HEK293 (cell line): ENCODE results near the gene NEK9.
A peak's percentile ranks its signal among the peaks of the same experiment; 100 is the strongest.

ENCODE experiments used
- GLI4 ChIP-seq: fragments of 450-650 bp; formaldehyde crosslinking; IDR thresholded peaks from 2 replicates; pipeline ENCODE4 v1.5.1; 2016; ENCODE audit warnings: missing biosample characterization, missing genetic modification characterization
- HOXD13 ChIP-seq: sonication (generic); formaldehyde crosslinking; IDR thresholded peaks from 2 replicates; pipeline ENCODE4 v1.8.0; 2022; ENCODE audit warnings: missing genetic modification reagents, borderline replicate concordance
- KLF16 ChIP-seq: fragments of 450-650 bp; formaldehyde crosslinking; IDR thresholded peaks from 2 replicates; pipeline ENCODE4 v1.5.1; 2017; ENCODE audit warnings: missing biosample characterization, missing genetic modification characterization
- MZF1 ChIP-seq: fragments of 450-650 bp; formaldehyde crosslinking; IDR thresholded peaks from 2 replicates; pipeline ENCODE4 v1.5.1; 2017; ENCODE audit warnings: missing biosample characterization, missing genetic modification characterization, borderline replicate concordance
- YY2 ChIP-seq: fragments of 450-650 bp; formaldehyde crosslinking; IDR thresholded peaks from 2 replicates; pipeline ENCODE4 v1.5.1; 2016; ENCODE audit warnings: missing biosample characterization, missing genetic modification characterization
- ZEB2 ChIP-seq: fragments of 450-650 bp; formaldehyde crosslinking; IDR thresholded peaks from 2 replicates; pipeline ENCODE4 v1.5.1; 2016; ENCODE audit warnings: missing biosample characterization, missing genetic modification characterization
- ZNF169 ChIP-seq: fragments of 450-650 bp; formaldehyde crosslinking; IDR thresholded peaks from 2 replicates; pipeline ENCODE4 v1.5.1; 2016; ENCODE audit warnings: missing biosample characterization, missing genetic modification characterization
- ZNF202 ChIP-seq: fragments of 450-650 bp; formaldehyde crosslinking; IDR thresholded peaks from 2 replicates; pipeline ENCODE4 v1.5.1; 2016; ENCODE audit warnings: missing biosample characterization, missing genetic modification characterization, borderline replicate concordance
- ZNF214 ChIP-seq: fragments of 450-650 bp; formaldehyde crosslinking; IDR thresholded peaks from 2 replicates; pipeline ENCODE4 v1.5.1; 2017; ENCODE audit warnings: missing biosample characterization, mild to moderate bottlenecking, missing genetic modification characterization, borderline replicate concordance
- ZNF48 ChIP-seq: fragments of 450-650 bp; formaldehyde crosslinking; IDR thresholded peaks from 2 replicates; pipeline ENCODE4 v1.5.1; 2016; ENCODE audit warnings: missing biosample characterization, missing genetic modification characterization
- ZNF529 ChIP-seq: fragments of 450-650 bp; formaldehyde crosslinking; IDR thresholded peaks from 2 replicates; pipeline ENCODE4 v1.5.1; 2017; ENCODE audit warnings: missing genetic modification characterization, missing biosample characterization; ENCODE audit not compliant: insufficient replicate concordance
- ZNF530 ChIP-seq: fragments of 450-650 bp; formaldehyde crosslinking; IDR thresholded peaks from 2 replicates; pipeline ENCODE4 v1.5.1; 2016; ENCODE audit warnings: low read depth, missing biosample characterization, missing genetic modification characterization
- ZNF558 ChIP-seq: fragments of 450-650 bp; formaldehyde crosslinking; IDR thresholded peaks from 2 replicates; pipeline ENCODE4 v1.5.1; 2016; ENCODE audit warnings: missing biosample characterization, missing genetic modification characterization
- ZNF658 ChIP-seq: fragments of 450-650 bp; formaldehyde crosslinking; IDR thresholded peaks from 2 replicates; pipeline ENCODE4; 2016; ENCODE audit warnings: missing biosample characterization, missing genetic modification characterization
- ZNF768 ChIP-seq: fragments of 450-650 bp; formaldehyde crosslinking; IDR thresholded peaks from 2 replicates; pipeline ENCODE4 v1.5.1; 2018; ENCODE audit warnings: missing biosample characterization, mild to moderate bottlenecking, missing genetic modification characterization
- ZNF785 ChIP-seq: fragments of 450-650 bp; formaldehyde crosslinking; IDR thresholded peaks from 2 replicates; pipeline ENCODE4 v1.5.1; 2016; ENCODE audit warnings: missing biosample characterization, missing genetic modification characterization
- ZSCAN16 ChIP-seq: fragments of 450-650 bp; formaldehyde crosslinking; IDR thresholded peaks from 2 replicates; pipeline ENCODE4 v1.5.1; 2016; ENCODE audit warnings: missing biosample characterization, missing genetic modification characterization
- TF ChIP-seq, protein P1 (sequence below): fragments of 450-650 bp; formaldehyde crosslinking; IDR thresholded peaks from 2 replicates; pipeline ENCODE4 v1.5.1; 2016; ENCODE audit warnings: missing biosample characterization, missing genetic modification characterization
- TF ChIP-seq, protein P2 (sequence below): fragments of 450-650 bp; formaldehyde crosslinking; IDR thresholded peaks from 2 replicates; pipeline ENCODE4 v1.5.1; 2016; ENCODE audit warnings: missing biosample characterization, missing genetic modification characterization, borderline replicate concordance
- TF ChIP-seq, protein P3 (sequence below): fragments of 450-650 bp; formaldehyde crosslinking; IDR thresholded peaks from 2 replicates; pipeline ENCODE4; 2016; ENCODE audit warnings: missing biosample characterization, missing genetic modification characterization
- TF ChIP-seq, protein P4 (sequence below): fragments of 450-650 bp; formaldehyde crosslinking; IDR thresholded peaks from 2 replicates; pipeline ENCODE4 v1.5.1; 2017; ENCODE audit warnings: missing biosample characterization, missing genetic modification characterization
- TF ChIP-seq, protein P5 (sequence below): fragments of 450-650 bp; formaldehyde crosslinking; IDR thresholded peaks from 2 replicates; pipeline ENCODE4 v1.5.1; 2017; ENCODE audit warnings: missing biosample characterization, missing genetic modification characterization
- TF ChIP-seq, protein P6 (sequence below): fragments of 450-650 bp; formaldehyde crosslinking; IDR thresholded peaks from 2 replicates; pipeline ENCODE4 v1.5.1; 2016; ENCODE audit warnings: missing biosample characterization, missing genetic modification characterization
- TF ChIP-seq, protein P7 (sequence below): fragments of 450-650 bp; formaldehyde crosslinking; conservative IDR thresholded peaks from 2 replicates; pipeline ENCODE4 v1.5.1; 2016; ENCODE audit warnings: low read depth, missing biosample characterization, missing genetic modification characterization

The NEK9 gene

DNA sequence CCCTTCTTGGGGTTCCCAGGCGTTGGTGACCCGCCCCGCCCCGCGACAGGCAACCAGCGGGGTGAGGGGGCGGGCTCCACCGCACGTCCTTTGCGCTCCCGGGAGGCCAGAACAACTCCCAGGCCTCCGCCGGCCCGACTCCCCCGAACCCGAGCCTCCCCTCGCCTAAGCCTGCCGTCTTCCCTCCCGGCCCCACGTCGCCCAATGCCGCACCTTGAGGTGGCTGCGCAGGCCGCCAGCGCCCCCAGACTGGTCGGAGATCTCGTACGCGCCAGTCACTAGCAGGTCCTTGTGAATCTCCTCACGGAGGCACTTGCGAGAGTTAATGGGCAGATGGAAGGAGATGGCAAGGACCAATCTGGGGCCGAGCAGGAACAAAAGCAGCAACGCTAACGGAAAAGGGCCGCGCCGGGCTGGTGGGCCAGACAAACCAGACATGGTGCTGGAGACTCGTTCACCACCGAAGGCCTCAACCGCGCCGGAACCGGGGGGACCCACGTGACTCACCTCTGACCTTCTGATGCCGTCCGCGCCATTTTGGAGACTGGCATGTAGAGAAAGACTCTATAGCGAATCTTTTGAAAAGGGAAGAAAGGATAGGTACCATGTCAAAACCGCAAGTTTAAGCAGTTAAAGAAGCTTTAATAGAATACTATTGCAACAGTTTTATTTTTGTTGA lies 49.4 kb upstream of the NEK9 start, which contains the start of gene TMED10 (continued):
- TF ChIP-seq ZEB2 (tag by site-specific recombination) (peak; percentile 79; the same call in 1 of the 2 replicates), ZNF48 (tag by site-specific recombination) (no peak), KLF16 (tag by site-specific recombination) (peak; percentile 62), ZNF558 (tag by site-specific recombination) (no peak), ZNF202 (tag by site-specific recombination) (no peak), ZNF658 (tag by site-specific recombination) (no peak), ZNF529 (tag by site-specific recombination) (no peak), ZNF169 (no peak), ZSCAN16 (tag by site-specific recombination) (no peak), ZNF768 (no peak), ZNF214 (tag by site-specific recombination) (no peak), GLI4 (tag by site-specific recombination) (no peak), ZNF530 (no peak), HOXD13 (CRISPR knock-in tag) (0 out of 2 replicates have a peak, but pooled peaks have one; percentile 25), YY2 (tag by site-specific recombination) (peak; percentile 79), MZF1 (tag by site-specific recombination) (no peak), ZNF785 (tag by site-specific recombination) (no peak)
- TF ChIP-seq, protein P1, sequence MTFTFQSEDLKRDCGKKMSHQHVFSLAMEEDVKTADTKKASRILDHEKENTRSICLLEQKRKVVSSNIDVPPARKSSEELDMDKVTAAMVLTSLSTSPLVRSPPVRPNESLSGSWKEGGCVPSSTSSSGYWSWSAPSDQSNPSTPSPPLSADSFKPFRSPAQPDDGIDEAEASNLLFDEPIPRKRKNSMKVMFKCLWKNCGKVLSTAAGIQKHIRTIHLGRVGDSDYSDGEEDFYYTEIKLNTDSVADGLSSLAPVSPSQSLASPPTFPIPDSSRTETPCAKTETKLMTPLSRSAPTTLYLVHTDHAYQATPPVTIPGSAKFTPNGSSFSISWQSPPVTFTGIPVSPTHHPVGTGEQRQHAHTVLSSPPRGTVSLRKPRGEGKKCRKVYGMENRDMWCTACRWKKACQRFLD (tag by site-specific recombination) = no peak
- TF ChIP-seq, protein P2, sequence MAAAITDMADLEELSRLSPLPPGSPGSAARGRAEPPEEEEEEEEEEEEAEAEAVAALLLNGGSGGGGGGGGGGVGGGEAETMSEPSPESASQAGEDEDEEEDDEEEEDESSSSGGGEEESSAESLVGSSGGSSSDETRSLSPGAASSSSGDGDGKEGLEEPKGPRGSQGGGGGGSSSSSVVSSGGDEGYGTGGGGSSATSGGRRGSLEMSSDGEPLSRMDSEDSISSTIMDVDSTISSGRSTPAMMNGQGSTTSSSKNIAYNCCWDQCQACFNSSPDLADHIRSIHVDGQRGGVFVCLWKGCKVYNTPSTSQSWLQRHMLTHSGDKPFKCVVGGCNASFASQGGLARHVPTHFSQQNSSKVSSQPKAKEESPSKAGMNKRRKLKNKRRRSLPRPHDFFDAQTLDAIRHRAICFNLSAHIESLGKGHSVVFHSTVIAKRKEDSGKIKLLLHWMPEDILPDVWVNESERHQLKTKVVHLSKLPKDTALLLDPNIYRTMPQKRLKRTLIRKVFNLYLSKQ (tag by site-specific recombination) = no peak
- TF ChIP-seq, protein P3, sequence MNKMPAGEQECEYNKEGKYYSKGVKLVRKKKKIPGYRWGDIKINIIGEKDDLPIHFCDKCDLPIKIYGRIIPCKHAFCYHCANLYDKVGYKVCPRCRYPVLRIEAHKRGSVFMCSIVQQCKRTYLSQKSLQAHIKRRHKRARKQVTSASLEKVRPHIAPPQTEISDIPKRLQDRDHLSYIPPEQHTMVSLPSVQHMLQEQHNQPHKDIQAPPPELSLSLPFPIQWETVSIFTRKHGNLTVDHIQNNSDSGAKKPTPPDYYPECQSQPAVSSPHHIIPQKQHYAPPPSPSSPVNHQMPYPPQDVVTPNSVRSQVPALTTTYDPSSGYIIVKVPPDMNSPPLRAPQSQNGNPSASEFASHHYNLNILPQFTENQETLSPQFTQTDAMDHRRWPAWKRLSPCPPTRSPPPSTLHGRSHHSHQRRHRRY (tag by site-specific recombination) = no peak
- TF ChIP-seq, protein P4, sequence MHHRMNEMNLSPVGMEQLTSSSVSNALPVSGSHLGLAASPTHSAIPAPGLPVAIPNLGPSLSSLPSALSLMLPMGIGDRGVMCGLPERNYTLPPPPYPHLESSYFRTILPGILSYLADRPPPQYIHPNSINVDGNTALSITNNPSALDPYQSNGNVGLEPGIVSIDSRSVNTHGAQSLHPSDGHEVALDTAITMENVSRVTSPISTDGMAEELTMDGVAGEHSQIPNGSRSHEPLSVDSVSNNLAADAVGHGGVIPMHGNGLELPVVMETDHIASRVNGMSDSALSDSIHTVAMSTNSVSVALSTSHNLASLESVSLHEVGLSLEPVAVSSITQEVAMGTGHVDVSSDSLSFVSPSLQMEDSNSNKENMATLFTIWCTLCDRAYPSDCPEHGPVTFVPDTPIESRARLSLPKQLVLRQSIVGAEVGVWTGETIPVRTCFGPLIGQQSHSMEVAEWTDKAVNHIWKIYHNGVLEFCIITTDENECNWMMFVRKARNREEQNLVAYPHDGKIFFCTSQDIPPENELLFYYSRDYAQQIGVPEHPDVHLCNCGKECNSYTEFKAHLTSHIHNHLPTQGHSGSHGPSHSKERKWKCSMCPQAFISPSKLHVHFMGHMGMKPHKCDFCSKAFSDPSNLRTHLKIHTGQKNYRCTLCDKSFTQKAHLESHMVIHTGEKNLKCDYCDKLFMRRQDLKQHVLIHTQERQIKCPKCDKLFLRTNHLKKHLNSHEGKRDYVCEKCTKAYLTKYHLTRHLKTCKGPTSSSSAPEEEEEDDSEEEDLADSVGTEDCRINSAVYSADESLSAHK = no peak
- TF ChIP-seq, protein P5, sequence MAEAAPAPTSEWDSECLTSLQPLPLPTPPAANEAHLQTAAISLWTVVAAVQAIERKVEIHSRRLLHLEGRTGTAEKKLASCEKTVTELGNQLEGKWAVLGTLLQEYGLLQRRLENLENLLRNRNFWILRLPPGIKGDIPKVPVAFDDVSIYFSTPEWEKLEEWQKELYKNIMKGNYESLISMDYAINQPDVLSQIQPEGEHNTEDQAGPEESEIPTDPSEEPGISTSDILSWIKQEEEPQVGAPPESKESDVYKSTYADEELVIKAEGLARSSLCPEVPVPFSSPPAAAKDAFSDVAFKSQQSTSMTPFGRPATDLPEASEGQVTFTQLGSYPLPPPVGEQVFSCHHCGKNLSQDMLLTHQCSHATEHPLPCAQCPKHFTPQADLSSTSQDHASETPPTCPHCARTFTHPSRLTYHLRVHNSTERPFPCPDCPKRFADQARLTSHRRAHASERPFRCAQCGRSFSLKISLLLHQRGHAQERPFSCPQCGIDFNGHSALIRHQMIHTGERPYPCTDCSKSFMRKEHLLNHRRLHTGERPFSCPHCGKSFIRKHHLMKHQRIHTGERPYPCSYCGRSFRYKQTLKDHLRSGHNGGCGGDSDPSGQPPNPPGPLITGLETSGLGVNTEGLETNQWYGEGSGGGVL (tag by site-specific recombination) = no peak
- TF ChIP-seq, protein P6, sequence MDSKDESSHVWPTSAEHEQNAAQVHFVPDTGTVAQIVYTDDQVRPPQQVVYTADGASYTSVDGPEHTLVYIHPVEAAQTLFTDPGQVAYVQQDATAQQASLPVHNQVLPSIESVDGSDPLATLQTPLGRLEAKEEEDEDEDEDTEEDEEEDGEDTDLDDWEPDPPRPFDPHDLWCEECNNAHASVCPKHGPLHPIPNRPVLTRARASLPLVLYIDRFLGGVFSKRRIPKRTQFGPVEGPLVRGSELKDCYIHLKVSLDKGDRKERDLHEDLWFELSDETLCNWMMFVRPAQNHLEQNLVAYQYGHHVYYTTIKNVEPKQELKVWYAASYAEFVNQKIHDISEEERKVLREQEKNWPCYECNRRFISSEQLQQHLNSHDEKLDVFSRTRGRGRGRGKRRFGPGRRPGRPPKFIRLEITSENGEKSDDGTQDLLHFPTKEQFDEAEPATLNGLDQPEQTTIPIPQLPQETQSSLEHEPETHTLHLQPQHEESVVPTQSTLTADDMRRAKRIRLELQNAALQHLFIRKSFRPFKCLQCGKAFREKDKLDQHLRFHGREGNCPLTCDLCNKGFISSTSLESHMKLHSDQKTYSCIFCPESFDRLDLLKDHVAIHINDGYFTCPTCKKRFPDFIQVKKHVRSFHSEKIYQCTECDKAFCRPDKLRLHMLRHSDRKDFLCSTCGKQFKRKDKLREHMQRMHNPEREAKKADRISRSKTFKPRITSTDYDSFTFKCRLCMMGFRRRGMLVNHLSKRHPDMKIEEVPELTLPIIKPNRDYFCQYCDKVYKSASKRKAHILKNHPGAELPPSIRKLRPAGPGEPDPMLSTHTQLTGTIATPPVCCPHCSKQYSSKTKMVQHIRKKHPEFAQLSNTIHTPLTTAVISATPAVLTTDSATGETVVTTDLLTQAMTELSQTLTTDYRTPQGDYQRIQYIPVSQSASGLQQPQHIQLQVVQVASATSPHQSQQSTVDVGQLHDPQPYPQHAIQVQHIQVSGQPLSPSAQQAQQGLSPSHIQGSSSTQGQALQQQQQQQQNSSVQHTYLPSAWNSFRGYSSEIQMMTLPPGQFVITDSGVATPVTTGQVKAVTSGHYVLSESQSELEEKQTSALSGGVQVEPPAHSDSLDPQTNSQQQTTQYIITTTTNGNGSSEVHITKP = no peak
- TF ChIP-seq, protein P7, sequence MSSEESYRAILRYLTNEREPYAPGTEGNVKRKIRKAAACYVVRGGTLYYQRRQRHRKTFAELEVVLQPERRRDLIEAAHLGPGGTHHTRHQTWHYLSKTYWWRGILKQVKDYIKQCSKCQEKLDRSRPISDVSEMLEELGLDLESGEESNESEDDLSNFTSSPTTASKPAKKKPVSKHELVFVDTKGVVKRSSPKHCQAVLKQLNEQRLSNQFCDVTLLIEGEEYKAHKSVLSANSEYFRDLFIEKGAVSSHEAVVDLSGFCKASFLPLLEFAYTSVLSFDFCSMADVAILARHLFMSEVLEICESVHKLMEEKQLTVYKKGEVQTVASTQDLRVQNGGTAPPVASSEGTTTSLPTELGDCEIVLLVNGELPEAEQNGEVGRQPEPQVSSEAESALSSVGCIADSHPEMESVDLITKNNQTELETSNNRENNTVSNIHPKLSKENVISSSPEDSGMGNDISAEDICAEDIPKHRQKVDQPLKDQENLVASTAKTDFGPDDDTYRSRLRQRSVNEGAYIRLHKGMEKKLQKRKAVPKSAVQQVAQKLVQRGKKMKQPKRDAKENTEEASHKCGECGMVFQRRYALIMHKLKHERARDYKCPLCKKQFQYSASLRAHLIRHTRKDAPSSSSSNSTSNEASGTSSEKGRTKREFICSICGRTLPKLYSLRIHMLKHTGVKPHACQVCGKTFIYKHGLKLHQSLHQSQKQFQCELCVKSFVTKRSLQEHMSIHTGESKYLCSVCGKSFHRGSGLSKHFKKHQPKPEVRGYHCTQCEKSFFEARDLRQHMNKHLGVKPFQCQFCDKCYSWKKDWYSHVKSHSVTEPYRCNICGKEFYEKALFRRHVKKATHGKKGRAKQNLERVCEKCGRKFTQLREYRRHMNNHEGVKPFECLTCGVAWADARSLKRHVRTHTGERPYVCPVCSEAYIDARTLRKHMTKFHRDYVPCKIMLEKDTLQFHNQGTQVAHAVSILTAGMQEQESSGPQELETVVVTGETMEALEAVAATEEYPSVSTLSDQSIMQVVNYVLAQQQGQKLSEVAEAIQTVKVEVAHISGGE = peak; percentile 85
